Mucosa of descending colon (tissue), 3 donors: ENCODE data around the gene PNMA8B. TPM values are rescaled to one million over a fixed set of nuclear protein-coding genes. Genes with fewer than 3 reads are reported as not detected.

Experiments used
- ATAC-seq: fragments of 200-7000 bp; cut with Tn5 transposase; one replicate; pipeline ENCODE4 v1.9.1; 2020; ENCODE audit warnings: mild to moderate bottlenecking, moderate library complexity
- DNase-seq, 3 donors: peaks; one replicate each; pipeline ENCODE4 v3.0.0-alpha.2; 2020
- H3K36me3 ChIP-seq: fragments of 200-600 bp; one replicate; pipeline ENCODE4 v1.8.0; 2021; ENCODE audit warnings: low read depth, mild to moderate bottlenecking
- H3K4me1 ChIP-seq: fragments of 200-600 bp; one replicate; pipeline ENCODE4 v1.8.0; 2021; ENCODE audit warnings: low read depth, mild to moderate bottlenecking
- H3K4me3 ChIP-seq: fragments of 200-600 bp; one replicate; pipeline ENCODE4 v1.8.0; 2021; ENCODE audit warnings: mild to moderate bottlenecking
- H3K9me3 ChIP-seq: fragments of 200-600 bp; one replicate; pipeline ENCODE4 v1.8.0; 2021; ENCODE audit warnings: mild to moderate bottlenecking
- intact Hi-C, 2 donors: fragments of 100-400 bp; cut with DNase I in 1 of 2; cut with micrococcal nuclease in 1 of 2; formaldehyde crosslinking; loops; one replicate each; pipeline versions ENCODE4 v1.11.0 to v1.11.1; 2022; cut with DNase I, micrococcal nuclease
- total RNA-seq, 3 donors: library from RNA; stranded (reverse); fragmentation: NEBNext Ultra II Directional in 2 of 3; extraction: Animal tissue kit (Norgen Biotek cat#: 25700) in 2 of 3; gene quantifications; one replicate each; pipeline versions ENCODE4 v1.2.1 to v1.2.4, GENCODE V29; 2021 to 2023
- TF ChIP-seq, protein P1 (sequence below): fragments of 200-600 bp; IDR thresholded peaks from one replicate; pipeline ENCODE4 v1.8.0; 2022; ENCODE audit warnings: antibody characterized with exemption, mild to moderate bottlenecking
- donor health status: DM: no; HTN: no; CAD: no; lungs with moderate emphysema.
- donor health status: DM: no; HTN: no; CAD: no.
- donor health status: DM: no; HTN: yes; CAD: no.

PNMA8B gene
- total RNA-seq, 3 donors from 2014 or later, result 0.12 to 2.3 (median 0.36) TPM

DNA sequence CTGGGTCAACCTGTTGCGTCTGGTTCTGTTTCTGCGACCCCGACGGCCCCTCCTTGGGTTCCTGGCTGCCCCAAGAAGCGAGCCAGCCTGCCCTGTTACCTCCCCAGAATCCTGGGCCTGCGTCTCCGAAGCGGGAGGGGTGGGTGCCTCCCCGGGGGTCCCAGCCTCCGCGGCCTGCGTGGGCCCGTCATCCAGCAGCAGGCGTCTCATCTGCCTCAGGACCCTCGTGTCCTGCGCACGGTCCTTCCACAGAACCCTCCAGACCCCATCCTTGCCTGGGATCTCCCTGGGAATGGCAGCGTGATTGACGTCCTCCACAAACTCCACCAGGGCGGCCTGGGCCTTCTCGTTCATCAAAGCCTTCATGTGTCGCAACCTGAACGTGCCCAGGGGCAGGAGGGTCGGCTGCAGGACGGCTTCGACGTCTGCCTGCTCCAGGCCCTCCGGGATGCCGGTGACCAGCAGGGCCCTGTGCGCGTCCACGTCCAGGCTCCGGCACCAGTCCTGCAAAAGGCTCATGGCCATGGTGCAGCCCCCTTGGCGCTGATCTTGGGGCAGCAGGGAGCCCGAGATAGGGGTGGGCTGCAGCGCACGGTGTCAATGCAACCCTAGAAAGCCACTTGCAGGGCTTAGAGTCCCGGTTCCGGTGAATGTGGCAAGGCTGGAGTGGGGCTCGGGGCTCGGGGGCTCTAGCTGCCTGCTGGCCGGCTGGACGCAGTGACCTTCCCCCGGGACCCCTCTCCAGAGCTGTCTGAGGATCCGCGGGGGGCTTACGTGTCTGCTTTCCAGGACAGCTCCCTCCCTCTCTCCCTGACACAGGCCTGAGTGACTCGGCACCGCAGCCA, 504 bp downstream of the PNMA8B start:
- ATAC-seq (no peak), DNase-seq (no peak)
- H3K4me1 ChIP-seq, result peaks cover 7% of the 10 kb centered on the region
- intact Hi-C loops, result no loop called here
- TF ChIP-seq, protein P1, sequence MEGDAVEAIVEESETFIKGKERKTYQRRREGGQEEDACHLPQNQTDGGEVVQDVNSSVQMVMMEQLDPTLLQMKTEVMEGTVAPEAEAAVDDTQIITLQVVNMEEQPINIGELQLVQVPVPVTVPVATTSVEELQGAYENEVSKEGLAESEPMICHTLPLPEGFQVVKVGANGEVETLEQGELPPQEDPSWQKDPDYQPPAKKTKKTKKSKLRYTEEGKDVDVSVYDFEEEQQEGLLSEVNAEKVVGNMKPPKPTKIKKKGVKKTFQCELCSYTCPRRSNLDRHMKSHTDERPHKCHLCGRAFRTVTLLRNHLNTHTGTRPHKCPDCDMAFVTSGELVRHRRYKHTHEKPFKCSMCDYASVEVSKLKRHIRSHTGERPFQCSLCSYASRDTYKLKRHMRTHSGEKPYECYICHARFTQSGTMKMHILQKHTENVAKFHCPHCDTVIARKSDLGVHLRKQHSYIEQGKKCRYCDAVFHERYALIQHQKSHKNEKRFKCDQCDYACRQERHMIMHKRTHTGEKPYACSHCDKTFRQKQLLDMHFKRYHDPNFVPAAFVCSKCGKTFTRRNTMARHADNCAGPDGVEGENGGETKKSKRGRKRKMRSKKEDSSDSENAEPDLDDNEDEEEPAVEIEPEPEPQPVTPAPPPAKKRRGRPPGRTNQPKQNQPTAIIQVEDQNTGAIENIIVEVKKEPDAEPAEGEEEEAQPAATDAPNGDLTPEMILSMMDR, result no peak
- no peaks in the 10 kb centered on the region for H3K9me3 ChIP-seq
- H3K36me3 ChIP-seq, result no peaks in the 10 kb centered on the region
- no peak overlapping the region for H3K4me3 ChIP-seq

DNA sequence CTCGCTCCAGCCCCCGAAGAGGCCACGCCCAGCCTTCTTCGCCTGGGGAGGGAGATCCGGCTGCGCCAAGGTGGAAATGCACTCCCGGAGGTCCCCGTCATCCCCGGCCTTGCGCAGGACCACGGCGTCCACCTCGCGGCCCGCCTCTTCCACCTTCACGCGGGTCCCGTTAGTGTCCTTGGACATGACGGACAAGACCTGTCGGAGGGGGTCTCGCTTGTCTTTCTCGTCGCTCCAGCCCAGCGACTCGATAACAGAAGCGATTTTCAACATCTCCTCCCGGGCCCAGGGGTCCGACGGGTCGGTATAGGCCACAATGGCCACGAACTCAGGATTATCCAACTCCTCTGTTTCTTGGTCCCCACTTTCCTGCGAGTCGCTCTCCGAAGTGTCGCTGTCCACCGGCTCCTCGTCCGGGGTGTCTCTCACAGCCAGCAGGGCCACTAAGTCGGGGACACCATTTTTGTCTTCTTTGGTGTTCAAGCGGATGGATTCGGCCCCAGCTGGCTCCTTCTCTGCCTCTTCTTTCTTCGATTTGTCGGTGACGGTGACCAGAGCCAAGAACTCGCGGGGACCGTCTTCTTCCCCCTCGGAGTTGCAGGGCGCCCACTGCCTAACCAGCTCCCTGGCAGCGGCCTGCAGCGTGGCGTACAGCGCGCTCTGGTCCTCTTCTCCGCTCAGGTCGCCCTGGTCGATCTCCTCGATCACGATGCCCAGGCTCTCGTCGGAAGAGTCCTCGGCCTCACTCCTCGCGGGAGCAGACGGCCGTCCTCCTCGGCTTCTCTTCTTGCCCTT, 1.3 kb downstream of the PNMA8B start:
- H3K4me3 ChIP-seq, result no peak overlapping the region
- no peak for DNase-seq
- peaks cover 10% of the 10 kb centered on the region for H3K4me1 ChIP-seq
- no peak for ATAC-seq
- intact Hi-C loops, result no loop called here
- TF ChIP-seq, protein P1, result no peak
- H3K9me3 ChIP-seq, result no peaks in the 10 kb centered on the region
- H3K36me3 ChIP-seq, result no peaks in the 10 kb centered on the region

DNA sequence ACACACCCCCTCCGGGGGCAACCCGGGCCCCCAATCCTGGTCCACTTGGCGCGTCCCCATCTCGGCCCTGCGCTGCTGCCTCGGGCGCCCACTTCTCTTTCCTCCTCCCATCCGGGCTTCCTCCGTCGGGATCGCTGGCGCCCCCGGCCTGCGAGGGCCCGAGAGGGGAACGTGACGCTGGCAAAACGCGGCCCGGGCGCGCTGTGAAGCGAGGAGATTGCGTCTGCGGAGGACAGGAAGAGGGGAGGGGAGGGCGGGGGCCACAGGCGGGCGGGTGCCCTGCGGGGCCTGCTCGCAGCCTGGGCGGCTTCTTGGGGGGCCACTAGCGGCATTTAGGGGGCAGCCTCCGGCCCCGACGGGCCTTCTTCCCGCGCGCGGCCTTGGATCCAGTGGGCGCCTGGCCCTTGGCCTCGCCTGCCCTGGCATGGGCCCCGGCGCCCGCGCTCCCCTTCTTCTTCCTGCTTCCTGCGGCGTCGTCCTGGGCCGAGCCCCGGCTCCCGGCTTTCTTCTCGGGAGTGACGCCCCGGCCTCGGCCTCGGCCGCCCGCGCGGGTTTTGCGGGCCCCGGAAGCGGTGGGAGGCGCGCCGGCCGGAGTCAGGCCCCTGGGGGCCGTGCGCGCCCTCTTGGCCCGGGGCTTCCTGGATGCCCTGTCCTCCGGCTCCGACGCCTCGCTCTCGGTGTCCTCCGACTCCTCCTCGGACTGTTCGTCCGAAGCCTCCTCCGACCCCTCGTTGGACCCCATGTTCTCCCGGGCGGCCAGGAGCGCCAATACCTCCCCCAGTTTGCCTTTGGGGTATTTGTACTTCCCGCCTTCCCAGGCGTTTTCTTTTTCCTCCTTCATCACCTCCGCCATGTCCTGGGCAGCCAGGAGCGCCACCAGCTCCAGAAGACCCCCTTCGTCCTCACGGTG, 2.2 kb downstream of the PNMA8B start:
- peak; percentile 26 for ATAC-seq
- TF ChIP-seq, protein P1, result no peak

DNA sequence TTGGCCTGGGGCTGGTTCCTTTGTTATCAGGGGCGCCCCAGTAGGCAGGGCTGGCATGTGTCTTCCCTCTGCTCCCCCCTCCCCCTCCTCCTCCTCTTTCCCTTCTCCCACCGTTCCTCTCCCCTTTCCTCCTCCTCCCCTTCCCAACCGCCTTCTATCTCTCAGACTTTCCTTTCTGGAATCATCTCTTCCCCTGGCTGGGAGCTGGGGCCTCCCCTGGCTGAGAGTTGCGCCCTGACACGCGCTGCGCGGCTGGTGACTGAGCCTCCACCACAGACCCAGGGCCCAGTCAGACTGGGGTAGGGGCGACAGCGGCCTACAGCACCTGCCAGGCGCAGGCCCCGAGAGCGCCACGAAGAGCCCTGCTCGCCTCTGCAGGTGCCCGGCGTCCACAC, 2.8 kb downstream of the PNMA8B start:
- intact Hi-C loops, result no loop called here
- Histone ChIP-seq H3K4me1 (peaks cover 10% of the 10 kb centered on the region), H3K36me3 (no peaks in the 10 kb centered on the region), H3K9me3 (no peaks in the 10 kb centered on the region), H3K4me3 (no peak overlapping the region)
- DNase-seq, result no peak
- no peak for ATAC-seq
- TF ChIP-seq, protein P1, result no peak

More for the DNA sequence above, 2.2 kb downstream of the PNMA8B start:
- H3K4me1 ChIP-seq, result peaks cover 10% of the 10 kb centered on the region
- peak in 1 of 3 donors; percentile 19 for DNase-seq
- intact Hi-C loops, result no loop called here
- H3K4me3 ChIP-seq, result no peak overlapping the region
- H3K9me3 ChIP-seq, result no peaks in the 10 kb centered on the region
- no peaks in the 10 kb centered on the region for H3K36me3 ChIP-seq

DNA sequence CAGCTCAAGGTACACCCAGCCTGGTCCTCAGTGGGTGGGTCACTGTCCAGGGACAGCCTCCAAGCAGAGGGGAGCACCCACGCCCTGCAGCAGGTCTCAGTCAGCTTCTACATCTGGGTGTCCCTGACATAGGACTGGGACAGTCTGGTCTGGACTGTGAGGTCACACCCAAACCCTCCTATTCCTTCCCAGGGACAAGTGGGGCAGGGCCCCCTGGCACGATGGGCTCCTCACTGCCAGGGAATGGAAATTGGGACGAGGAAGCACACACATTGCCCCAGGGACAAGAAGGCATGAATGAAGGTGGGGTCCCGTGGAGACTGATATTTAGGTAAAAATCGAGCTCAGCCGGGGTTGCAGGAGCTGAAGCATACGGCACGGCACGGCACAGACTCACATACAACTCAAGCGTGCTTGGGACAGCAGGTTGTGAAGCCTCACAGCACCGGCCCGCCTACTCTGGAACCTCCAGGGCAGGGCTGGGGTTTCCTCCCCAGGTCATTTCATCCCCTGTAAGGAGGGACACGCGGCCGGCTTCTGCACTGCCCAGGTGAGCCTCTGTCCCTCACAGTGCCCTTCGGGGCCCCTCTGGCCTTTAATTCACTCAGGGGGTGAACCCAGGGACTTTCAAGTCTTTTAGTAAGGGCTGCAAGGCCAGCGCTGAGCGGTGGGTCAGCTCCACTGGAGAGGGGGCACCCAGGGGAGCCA, 3.5 kb downstream of the PNMA8B start:
- intact Hi-C loops, result no loop called here
- Histone ChIP-seq H3K4me3 (no peak overlapping the region), H3K36me3 (no peaks in the 10 kb centered on the region), H3K9me3 (no peaks in the 10 kb centered on the region), H3K4me1 (peaks cover 10% of the 10 kb centered on the region)
- TF ChIP-seq, protein P1, result no peak
- DNase-seq (no peak), ATAC-seq (no peak)
